ENCODE measurements around the gene ALAD. TPM values are rescaled to one million over a fixed set of nuclear protein-coding genes. Genes with fewer than 3 reads are reported as not detected.
"Not testable (repeated sequence)": the region's sequence is repeated elsewhere in the genome, so short reads cannot be mapped to it uniquely, and the experiment has no call there.

The ALAD gene
- polyA plus RNA-seq (ENCODE audit: insufficient read length in 3 of 3), result 10 to 100 TPM; 40.1 to 43.8 (median 41.3) TPM

- peak; percentile 87 to 97 (median 95) for DNase-seq (ENCODE audit: low read depth in 3 of 3, low spot score in 2 of 3)
These were observed at the start of gene ALAD for GRCh38 chr9:113401027-113401792. Gene ALAD, minus strand, starts transcription at chr9:113401284. Its CDS starts 7,725 bp downstream, at chr9:113393559.

DNA sequence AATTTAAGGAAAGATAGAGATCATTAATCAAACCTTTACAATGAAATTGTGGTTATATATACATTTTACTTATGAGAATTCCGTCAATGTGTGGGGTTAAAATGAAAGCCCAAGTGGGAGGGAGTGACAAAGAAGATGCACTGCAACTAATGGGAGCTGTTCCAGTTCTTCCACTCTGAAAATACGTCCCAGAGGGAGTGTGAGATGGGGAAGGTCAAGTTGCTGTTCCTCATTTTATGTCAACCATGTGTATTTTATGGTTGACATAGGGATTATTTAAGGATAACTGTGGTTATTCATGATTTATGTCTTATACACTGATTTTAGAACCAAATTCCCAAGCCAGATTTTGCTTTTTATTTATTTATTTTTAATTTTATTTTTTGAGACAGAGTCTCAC is 48.3 kb upstream of the ALAD start:
- DNase-seq (ENCODE audit: low read depth in 3 of 3, low spot score in 2 of 3), result no peak

DNA sequence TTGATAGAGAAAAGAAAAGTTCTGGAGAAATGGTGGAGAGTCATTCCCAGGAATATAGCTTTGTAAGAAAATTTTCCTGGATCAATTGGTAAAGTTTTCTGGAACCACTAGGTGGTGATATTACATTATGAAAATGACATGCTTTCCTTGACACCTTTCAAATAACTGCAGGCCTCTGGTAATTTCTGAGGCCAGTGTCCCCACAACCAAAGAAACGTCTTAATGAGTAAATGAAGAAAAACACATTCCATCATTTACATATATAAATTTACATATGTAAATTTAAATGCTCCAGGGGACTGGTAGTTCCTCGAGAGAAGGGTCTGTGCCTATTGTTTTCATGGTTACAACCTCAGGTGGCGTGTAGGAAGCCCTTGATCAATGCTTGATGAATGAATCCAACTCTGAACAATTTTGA is 45.2 kb upstream of the ALAD start:
- DNase-seq (ENCODE audit: low read depth in 3 of 3, low spot score in 2 of 3), result no peak

- DNase-seq (ENCODE audit: low read depth in 3 of 3, low spot score in 2 of 3), result no peak
These were observed 43.7 kb upstream of the ALAD start for GRCh38 chr9:113444736-113445135.

GRCh38 chr9:113437716-113438115 is 36.6 kb upstream of the ALAD start:
- DNase-seq (ENCODE audit: low read depth in 3 of 3, low spot score in 2 of 3), result not testable (repeated sequence)

DNA sequence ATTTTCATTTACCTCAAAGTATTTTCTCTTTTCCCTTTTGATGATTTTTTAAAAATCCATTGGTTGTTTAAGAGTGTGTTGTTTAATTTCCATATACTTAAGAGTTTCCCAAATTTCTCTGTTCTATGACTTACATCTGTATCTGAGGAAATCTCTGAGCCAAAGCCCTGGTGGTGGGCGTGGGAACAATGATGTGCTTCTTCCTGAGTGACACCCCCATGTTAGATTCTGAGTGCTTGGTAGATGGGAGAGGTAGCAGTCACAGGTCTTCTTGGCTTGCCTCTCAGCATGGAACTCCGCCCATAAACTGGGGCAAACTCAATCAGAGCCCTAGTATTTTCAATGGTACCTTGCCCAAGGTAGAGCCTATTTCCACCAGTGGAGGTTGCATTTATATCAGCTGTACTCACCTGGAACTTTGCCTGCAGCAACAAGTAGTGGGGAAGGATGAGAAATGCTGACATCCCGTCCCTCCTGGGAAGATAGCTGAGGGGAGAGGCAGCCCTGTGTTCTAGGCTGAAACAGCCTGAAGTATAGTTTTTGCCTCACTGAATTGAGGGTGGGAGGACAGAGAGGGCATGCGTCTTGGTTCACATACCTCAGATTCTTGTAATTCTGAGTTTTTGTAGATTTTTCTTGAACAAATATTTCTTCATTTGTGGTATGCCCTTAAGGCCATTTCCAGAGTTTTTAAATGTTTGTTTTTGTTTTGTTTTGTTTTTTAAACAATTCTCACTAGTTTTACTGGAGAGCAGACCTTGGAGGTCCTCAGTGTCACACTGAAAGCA is 35.8 kb upstream of the ALAD start:
- no peak for DNase-seq (ENCODE audit: low read depth in 3 of 3, low spot score in 2 of 3)

GRCh38 chr9:113431191-113431590 is 30.1 kb upstream of the ALAD start:
- no peak for DNase-seq (ENCODE audit: low read depth in 3 of 3, low spot score in 2 of 3)

DNA sequence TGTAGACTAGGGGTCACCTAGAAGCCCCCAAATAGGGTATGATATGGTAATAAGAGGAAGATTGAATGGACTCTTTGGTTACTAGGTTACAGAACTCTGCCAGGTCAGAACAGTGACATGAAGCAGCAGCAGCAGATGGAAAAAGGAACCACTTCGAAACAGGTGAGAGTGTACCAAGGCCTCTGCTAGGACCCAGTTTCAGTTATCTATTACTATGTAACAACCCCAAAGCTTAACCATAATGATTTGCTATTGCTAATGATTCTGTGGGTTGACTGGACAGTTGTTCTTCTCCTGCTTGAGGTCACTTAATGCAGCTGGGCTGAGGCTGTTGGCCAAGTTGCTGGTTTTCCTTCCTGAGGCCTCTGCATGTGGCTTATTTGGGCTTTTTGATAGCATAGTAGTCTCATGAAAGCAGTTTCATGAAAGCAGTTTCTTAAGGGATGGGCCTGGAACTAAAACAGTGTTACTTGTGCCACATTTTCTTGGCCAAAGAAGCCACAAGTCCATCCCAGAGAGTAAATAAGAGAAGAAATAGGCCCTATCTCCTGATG is 27.1 kb upstream of the ALAD start:
- no peak for DNase-seq (ENCODE audit: low read depth in 3 of 3, low spot score in 2 of 3)

GRCh38 chr9:113427629-113428028 is 26.5 kb upstream of the ALAD start:
- DNase-seq (ENCODE audit: low read depth in 3 of 3, low spot score in 2 of 3), result no peak

DNA sequence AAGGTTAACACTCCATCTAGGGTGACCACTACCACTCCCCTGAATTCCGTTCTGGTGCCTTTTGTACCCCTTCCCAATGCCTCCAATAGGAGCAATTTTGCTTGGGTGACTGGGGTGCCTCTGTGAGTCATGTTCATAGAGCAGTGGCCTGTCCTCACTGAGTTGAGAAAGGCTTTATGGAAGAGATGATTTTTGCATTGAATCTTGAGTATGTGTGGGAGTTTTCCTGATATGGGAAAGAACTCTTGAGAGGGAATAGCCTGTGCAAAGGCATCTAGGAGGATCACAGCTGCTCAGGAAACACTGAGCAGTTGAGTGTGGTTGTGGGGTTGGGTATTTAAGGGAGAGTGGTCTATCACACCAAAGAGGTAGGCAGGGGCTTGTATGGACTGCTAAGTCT is 25.6 kb upstream of the ALAD start:
- DNase-seq (ENCODE audit: low read depth in 3 of 3, low spot score in 2 of 3), result no peak

DNA sequence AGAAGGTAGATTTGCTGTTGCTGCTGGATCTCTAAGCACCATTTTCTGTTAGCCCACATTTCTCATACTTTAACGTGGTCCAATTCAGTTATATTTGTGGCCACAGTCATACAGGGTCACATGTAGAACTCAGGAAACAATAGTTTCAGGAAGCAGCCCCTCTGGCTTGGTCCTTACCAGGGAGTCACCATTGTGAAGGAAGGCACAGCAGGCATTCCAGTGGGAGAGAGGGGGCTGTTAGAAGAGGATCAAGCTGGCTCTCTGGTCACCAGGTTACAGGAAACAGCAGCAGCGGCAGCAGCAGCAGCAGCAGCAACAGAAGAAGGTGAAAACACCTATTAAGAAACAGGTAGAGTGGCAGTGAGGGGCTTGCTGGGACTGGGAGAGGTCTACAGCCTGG is 24.0 kb upstream of the ALAD start:
- DNase-seq (ENCODE audit: low read depth in 3 of 3, low spot score in 2 of 3), result no peak

DNA sequence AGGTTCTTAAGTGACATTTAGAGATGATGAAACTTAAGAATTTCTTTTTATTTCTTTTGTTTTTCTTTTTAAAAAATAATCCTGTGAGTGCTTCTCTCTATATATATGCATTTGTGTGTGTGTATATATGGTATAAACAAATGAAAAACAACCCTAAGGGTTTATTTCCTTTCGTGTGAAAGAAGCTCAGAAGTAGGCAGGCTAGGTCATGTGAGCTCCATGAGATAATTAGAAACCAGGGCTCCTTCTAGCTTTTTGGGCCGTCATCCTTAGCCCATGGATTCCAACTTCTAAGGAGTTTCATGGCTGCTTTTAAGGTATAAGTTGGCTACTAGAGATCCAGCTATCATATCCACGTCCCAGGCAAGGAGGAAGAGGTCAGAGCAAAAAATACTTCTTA is 20.6 kb upstream of the ALAD start:
- no peak for DNase-seq (ENCODE audit: low read depth in 3 of 3, low spot score in 2 of 3)

DNA sequence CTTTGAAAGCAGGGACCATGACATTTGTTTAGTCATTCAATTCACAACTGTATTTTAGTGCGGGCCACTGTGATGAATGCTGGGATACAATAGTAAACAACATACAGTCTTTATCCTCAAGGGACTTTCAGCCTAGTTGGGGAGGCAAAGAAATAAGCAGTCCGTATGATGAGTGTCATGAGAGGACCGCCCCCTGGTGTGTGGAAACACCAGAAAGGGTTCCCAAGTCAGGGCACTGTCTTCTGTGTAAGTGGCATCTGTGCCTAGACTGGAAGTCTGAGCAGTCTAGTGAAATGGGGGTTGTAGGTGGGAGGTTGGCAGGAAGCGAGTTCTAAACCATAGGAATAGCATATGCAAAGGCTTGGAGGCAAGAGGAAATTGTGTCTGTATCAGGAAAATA is 16.3 kb upstream of the ALAD start:
- no peak for DNase-seq (ENCODE audit: low read depth in 3 of 3, low spot score in 2 of 3)

GRCh38 chr9:113416149-113416721 is 15.2 kb upstream of the ALAD start:
- DNase-seq (ENCODE audit: low read depth in 3 of 3, low spot score in 2 of 3), result no peak

GRCh38 chr9:113410207-113410864 is 9.3 kb upstream of the ALAD start, which contains the start of the genes C9orf43 and POLE3:
Gene C9orf43, plus strand, starts transcription at chr9:113410747. Its CDS starts 2,747 bp downstream, at chr9:113413494.
Gene POLE3, minus strand, starts transcription at chr9:113410675. Its CDS starts 382 bp downstream, at chr9:113410293.
- peak; percentile 89 to 93 (median 91) for DNase-seq (ENCODE audit: low read depth in 3 of 3, low spot score in 2 of 3)

GRCh38 chr9:113409883-113410206 is 8.8 kb upstream of the ALAD start:
- DNase-seq (ENCODE audit: low read depth in 3 of 3, low spot score in 2 of 3), result peak in 1 of 3 donors; percentile 13

GRCh38 chr9:113409481-113409880 is 8.4 kb upstream of the ALAD start:
- no peak for DNase-seq (ENCODE audit: low read depth in 3 of 3, low spot score in 2 of 3)

DNA sequence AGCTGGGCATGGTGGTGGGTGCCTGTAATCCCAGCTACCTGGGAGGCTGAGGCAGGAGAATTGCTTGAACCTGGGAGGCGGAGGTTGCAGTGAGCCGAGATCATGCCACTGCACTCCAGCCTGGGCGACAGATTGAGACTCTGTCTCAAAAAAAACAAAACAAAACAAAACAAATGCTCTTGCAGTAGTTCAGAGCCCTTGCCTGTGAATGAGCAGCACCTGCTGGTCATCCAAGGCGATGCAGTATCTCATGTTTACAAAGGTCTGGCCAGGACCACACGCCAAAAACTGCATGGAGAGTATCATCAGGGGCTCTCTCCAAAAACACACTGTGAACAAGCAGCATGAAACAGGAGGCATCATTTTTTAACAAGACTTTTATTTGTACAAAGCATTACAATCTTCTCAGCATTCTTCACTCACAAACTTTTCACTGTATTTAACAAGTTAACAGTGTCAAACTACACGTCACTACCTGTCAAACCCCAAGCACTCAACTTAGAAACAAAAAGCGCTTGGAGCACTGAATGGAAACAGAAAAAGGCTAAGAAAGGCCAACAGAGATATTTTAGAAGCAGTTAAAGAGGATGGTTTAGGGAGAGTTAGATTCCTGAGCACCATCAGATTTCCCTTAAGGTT is 5.9 kb upstream of the ALAD start:
- DNase-seq (ENCODE audit: low read depth in 3 of 3, low spot score in 2 of 3), result peak in 2 of 3 donors; percentile 39 to 43

DNA sequence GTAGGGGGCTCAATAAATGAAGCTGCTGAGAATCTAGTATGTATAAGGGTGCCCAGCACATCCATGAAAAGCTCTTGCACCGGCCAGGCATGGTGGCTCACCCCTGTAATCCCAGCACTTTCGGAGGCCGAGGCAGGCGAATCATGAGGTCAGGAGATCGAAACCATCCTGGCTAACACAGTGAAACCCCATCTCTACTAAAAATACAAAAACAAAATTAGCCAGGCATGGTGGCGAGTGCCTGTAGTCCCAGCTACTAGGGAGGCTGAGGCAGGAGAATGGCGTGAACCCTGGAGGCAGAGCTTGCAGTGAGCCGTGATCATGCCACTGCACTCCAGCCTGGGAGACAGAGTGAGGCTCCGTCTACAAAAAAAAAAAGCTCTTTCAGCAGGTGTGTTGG is 5.3 kb upstream of the ALAD start:
- DNase-seq (ENCODE audit: low read depth in 3 of 3, low spot score in 2 of 3), result not testable (repeated sequence)

GRCh38 chr9:113403646-113404045 is 2.6 kb upstream of the ALAD start:
- DNase-seq (ENCODE audit: low read depth in 3 of 3, low spot score in 2 of 3), result no peak
